Measurements from ENCODE around the gene RNF208. TPM values are rescaled to one million over a fixed set of nuclear protein-coding genes. Genes with fewer than 3 reads are reported as not detected.

RNF208 gene
- total and polyA plus RNA-seq, 9 of the 15 experiments (the other 6 are each of a cell fraction or from before 2014, with no cell fraction given): 0.15 to 6.9 (median 0.50) TPM; not detected in 2

- TF ChIP-seq, protein P1, sequence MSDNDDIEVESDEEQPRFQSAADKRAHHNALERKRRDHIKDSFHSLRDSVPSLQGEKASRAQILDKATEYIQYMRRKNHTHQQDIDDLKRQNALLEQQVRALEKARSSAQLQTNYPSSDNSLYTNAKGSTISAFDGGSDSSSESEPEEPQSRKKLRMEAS (CRISPR knock-in tag; IDR thresholded peaks at IDR 0.05): peak; percentile 44
- no peak for TF ChIP-seq DIDO1 (tag; IDR thresholded peaks at IDR 0.05; ENCODE audit: low read depth)
- TF ChIP-seq AFF4 (CRISPR knock-in tag; IDR thresholded peaks at IDR 0.05): no peak
- TF ChIP-seq ZNF644 (tag; IDR thresholded peaks at IDR 0.05; ENCODE audit: low read depth): no peak
- TF ChIP-seq MAFG (tag; conservative IDR thresholded peaks at IDR 0.05): 0 out of 2 replicates have a peak, but pooled peaks have one; percentile 8
- TF ChIP-seq ZNF408 (CRISPR knock-in tag; IDR thresholded peaks at IDR 0.05; ENCODE audit: low read depth): no peak
- no peak for TF ChIP-seq CREB1 (IDR thresholded peaks at IDR 0.05)
- no peak for TF ChIP-seq CREB1 (CRISPR knock-in tag; IDR thresholded peaks at IDR 0.05)
- no peak for TF ChIP-seq HDGF (IDR thresholded peaks at IDR 0.05)
- TF ChIP-seq NFE2L1 (tag; IDR thresholded peaks at IDR 0.05; ENCODE audit: borderline replicate concordance, low read depth): no peak
- TF ChIP-seq, protein P2, sequence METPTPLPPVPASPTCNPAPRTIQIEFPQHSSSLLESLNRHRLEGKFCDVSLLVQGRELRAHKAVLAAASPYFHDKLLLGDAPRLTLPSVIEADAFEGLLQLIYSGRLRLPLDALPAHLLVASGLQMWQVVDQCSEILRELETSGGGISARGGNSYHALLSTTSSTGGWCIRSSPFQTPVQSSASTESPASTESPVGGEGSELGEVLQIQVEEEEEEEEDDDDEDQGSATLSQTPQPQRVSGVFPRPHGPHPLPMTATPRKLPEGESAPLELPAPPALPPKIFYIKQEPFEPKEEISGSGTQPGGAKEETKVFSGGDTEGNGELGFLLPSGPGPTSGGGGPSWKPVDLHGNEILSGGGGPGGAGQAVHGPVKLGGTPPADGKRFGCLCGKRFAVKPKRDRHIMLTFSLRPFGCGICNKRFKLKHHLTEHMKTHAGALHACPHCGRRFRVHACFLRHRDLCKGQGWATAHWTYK (CRISPR knock-in tag; IDR thresholded peaks at IDR 0.05): no peak
- TF ChIP-seq FOXA1 (IDR thresholded peaks at IDR 0.05; ENCODE audit: borderline replicate concordance): no peak
- TF ChIP-seq ZKSCAN1 (IDR thresholded peaks at IDR 0.05; ENCODE audit: low read depth, low read length): no peak
- TF ChIP-seq ELK1 (CRISPR knock-in tag; IDR thresholded peaks at IDR 0.05): no peak
- TF ChIP-seq C11orf30 (IDR thresholded peaks at IDR 0.05; ENCODE audit: low read depth): peak; percentile 33; the same call in 1 of the 2 replicates
- no peak for TF ChIP-seq GTF2A2 (tag; IDR thresholded peaks at IDR 0.05)
- no peak for TF ChIP-seq CHCHD3 (CRISPR knock-in tag; IDR thresholded peaks at IDR 0.05)
- TF ChIP-seq TRIM24 (IDR thresholded peaks at IDR 0.05): no peak
- TF ChIP-seq RBM39 (optimal IDR thresholded peaks at IDR 0.05; ENCODE audit: low read depth, low read length): no peak
These were observed 43.7 kb downstream of the RNF208 start (continued) for GRCh38 chr9:137178201-137178938.

Data from K562 (cell line).